BE2C (cell line): ENCODE data around the gene DPYD.

Experiments
- DNase-seq: peaks from one replicate; pipeline ENCODE4 v3.0.0-alpha.2; 2020
- H3K27me3 ChIP-seq: fragments of 250-450 bp; sonication (Bioruptor Pico); 2 replicates; pipeline ENCODE4 v1.5.1; 2020; ENCODE audit warnings: mild to moderate bottlenecking
- H3K36me3 ChIP-seq: fragments of 250-450 bp; sonication (Bioruptor Pico); 2 replicates; pipeline ENCODE4 v1.5.1; 2020; ENCODE audit warnings: mild to moderate bottlenecking
- H3K4me1 ChIP-seq: fragments of 250-450 bp; sonication (Bioruptor Pico); 2 replicates; pipeline ENCODE4 v1.5.1; 2020
- H3K4me3 ChIP-seq: 2 replicates; pipeline ENCODE4 v1.5.1; 2011; ENCODE audit warnings: low read depth, low read length
- H3K9me3 ChIP-seq: fragments of 250-450 bp; sonication (Bioruptor Pico); 2 replicates; pipeline ENCODE4 v1.5.1; 2020
- CTCF ChIP-seq: IDR thresholded peaks from 2 replicates; pipeline ENCODE4 v1.5.1; 2012; ENCODE audit warnings: mild to moderate bottlenecking, low read depth, low read length

Gene DPYD

DNA sequence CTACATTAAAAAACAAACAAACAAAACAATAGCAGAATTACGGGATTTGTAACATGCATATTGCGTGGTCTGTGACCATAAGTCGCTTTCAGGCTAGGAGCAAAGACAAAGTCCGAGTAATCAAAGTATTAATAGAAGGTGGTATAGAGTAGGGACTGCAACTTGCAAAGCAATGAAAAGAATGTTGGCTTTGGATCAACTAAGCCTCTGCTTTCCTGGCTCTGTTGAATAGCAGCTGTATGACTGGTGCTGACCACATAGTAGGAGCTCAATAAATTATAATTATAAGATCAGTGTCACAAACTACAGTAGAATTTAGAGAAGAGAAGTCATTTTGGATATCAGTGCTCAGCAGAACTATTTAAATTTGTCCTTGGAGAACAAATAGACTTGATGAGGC, 586.4 kb downstream of the DPYD start:
- Histone ChIP-seq H3K9me3 (no peaks in the 10 kb centered on the region), H3K4me1 (peaks cover 7% of the 10 kb centered on the region), H3K27me3 (no peaks in the 10 kb centered on the region), H3K36me3 (no peaks in the 10 kb centered on the region), H3K4me3 (no peak overlapping the region)
- DNase-seq: no peak
- no peak for TF ChIP-seq CTCF

DNA sequence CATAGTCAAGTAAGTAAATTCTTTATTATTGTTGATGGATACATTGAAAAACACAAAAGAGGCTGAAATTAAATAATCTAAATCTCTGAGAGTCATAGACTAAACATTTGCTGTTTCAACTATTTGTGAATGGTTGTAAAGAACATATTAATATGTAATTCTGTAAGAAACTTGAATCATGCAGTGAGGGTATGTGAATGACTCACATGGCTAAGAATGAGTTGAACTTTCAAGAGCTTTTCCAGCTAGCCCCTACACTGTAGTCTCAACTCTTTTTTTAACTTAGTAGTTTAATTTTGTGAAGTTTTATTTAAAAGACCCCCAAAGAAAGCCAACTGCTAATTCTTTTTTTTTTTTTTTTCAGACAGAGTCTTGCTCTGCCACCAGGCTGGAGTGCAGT, 588.1 kb downstream of the DPYD start:
- no peaks in the 10 kb centered on the region for H3K27me3 ChIP-seq
- no peak for DNase-seq
- no peaks in the 10 kb centered on the region for H3K36me3 ChIP-seq
- no peak for TF ChIP-seq CTCF
- H3K9me3 ChIP-seq: no peaks in the 10 kb centered on the region
- H3K4me3 ChIP-seq: no peak overlapping the region
- H3K4me1 ChIP-seq: peaks cover 10% of the 10 kb centered on the region

DNA sequence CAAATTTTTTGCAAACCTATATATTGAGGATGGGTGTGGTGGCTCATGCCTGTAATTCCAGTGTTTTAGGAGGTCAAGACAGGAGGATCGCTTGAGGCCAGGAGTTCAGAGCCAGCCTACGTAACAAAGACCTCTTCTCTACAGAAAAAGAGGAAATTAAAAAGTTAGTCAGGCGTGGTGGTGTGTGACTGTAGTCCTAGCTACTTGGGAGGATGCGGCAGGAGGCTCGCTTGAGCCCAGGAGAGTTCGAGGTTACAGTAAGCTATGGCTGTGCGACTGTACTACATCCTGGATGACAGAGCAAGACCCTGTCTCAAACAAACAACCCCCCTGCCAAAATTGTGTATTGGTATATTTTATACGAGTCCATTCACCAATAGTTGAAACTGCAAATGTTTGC, 589.7 kb downstream of the DPYD start:
- no peaks in the 10 kb centered on the region for H3K27me3 ChIP-seq
- H3K4me1 ChIP-seq: peaks cover 11% of the 10 kb centered on the region
- no peak for TF ChIP-seq CTCF
- DNase-seq: no peak
- no peaks in the 10 kb centered on the region for H3K36me3 ChIP-seq
- no peak overlapping the region for H3K4me3 ChIP-seq
- H3K9me3 ChIP-seq: no peaks in the 10 kb centered on the region

GRCh38 chr1:97314685-97315084, 606.1 kb downstream of the DPYD start:
- TF ChIP-seq CTCF: no peak
- no peak for DNase-seq
- no peaks in the 10 kb centered on the region for H3K36me3 ChIP-seq

DNA sequence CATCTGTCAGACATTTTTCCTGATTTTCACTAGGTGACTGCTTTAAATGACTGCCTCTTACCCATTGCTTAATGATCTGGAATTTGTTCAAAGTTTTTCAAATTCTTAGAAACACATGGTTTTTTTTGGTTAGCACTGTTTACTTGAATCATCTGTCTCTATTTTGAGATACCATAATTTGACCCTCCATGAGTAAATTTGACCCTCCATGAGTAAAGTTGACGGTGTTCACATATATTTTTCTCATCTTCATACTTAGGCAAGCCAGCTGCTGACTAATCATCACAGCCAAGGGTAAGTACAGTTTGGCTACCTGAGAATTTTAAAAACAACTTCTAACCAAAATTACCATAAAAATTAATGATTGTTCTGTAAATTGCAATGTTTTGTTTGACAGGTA, 612.7 kb downstream of the DPYD start:
- H3K27me3 ChIP-seq: no peaks in the 10 kb centered on the region
- DNase-seq: no peak
- no peaks in the 10 kb centered on the region for H3K36me3 ChIP-seq
- no peak for TF ChIP-seq CTCF
- H3K4me1 ChIP-seq: no peaks in the 10 kb centered on the region
- H3K4me3 ChIP-seq: no peak overlapping the region
- H3K9me3 ChIP-seq: no peaks in the 10 kb centered on the region

More at GRCh38 chr1:97314685-97315084, 606.1 kb downstream of the DPYD start:
- no peaks in the 10 kb centered on the region for H3K4me1 ChIP-seq
- no peaks in the 10 kb centered on the region for H3K27me3 ChIP-seq
- H3K4me3 ChIP-seq: no peak overlapping the region
- no peaks in the 10 kb centered on the region for H3K9me3 ChIP-seq

- Histone ChIP-seq H3K36me3 (no peaks in the 10 kb centered on the region), H3K9me3 (no peaks in the 10 kb centered on the region), H3K4me1 (no peaks in the 10 kb centered on the region), H3K27me3 (no peaks in the 10 kb centered on the region), H3K4me3 (no peak overlapping the region)
- no peak for TF ChIP-seq CTCF
- no peak for DNase-seq
Measured at GRCh38 chr1:97307568-97307967, 613.3 kb downstream of the DPYD start.
